ENCODE results near the gene DLGAP1. TPM values are rescaled to one million over a fixed set of nuclear protein-coding genes. Genes with fewer than 3 reads are reported as not detected.
A peak's percentile ranks its signal among the peaks of the same experiment; 100 is the strongest.

Gene DLGAP1
- total RNA-seq, 1 donor from 2014 or later: 2.0 TPM

DNA sequence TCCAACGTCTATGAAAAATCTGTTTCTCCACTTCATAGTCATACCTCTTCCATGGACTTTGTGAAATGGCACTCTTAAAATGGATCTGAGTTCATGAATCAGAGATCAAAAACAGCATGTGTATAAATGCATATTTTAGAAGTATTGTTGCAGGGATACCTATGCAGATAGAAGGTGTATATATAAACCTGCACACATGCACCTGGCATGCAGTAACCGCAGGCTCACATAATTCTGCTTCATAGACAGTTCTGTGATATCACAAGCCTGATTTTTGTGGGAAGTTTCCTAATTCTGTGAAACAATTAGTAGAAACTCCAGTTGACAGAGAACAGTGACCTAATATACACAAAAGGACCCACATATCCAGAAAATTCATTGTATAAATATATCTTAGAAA, 583.4 kb downstream of the DLGAP1 start:
- Histone ChIP-seq H3K36me3 (no peaks in the 10 kb centered on the region), H3K9me3 (no peaks in the 10 kb centered on the region), H3K27ac (no peak overlapping the region), H3K4me1 (peaks cover 0 to 6% of the 10 kb centered on the region in 2 donors), H3K4me3 (no peak overlapping the region), H3K27me3 (no peaks in the 10 kb centered on the region)
- DNase-seq (ENCODE audit: low spot score in 2 of 2): no peak
- intact Hi-C loops (cut with DNase I): loop anchor here (5.0 to 10.0 kb wide), 4 partner anchors 36 to 587 kb away; no protein-coding TSS in a partner anchor
- TF ChIP-seq, protein P1, sequence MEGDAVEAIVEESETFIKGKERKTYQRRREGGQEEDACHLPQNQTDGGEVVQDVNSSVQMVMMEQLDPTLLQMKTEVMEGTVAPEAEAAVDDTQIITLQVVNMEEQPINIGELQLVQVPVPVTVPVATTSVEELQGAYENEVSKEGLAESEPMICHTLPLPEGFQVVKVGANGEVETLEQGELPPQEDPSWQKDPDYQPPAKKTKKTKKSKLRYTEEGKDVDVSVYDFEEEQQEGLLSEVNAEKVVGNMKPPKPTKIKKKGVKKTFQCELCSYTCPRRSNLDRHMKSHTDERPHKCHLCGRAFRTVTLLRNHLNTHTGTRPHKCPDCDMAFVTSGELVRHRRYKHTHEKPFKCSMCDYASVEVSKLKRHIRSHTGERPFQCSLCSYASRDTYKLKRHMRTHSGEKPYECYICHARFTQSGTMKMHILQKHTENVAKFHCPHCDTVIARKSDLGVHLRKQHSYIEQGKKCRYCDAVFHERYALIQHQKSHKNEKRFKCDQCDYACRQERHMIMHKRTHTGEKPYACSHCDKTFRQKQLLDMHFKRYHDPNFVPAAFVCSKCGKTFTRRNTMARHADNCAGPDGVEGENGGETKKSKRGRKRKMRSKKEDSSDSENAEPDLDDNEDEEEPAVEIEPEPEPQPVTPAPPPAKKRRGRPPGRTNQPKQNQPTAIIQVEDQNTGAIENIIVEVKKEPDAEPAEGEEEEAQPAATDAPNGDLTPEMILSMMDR (IDR thresholded peaks at IDR 0.05): no peak

- Histone ChIP-seq H3K4me1 (peaks cover 0 to 6% of the 10 kb centered on the region in 2 donors), H3K27ac (no peak overlapping the region), H3K36me3 (no peaks in the 10 kb centered on the region), H3K4me3 (no peak overlapping the region), H3K9me3 (no peaks in the 10 kb centered on the region), H3K27me3 (no peaks in the 10 kb centered on the region)
- intact Hi-C loops (cut with DNase I): loop anchor here (1.0 to 10.0 kb wide), 5 partner anchors 36 to 586 kb away; no protein-coding TSS in a partner anchor
- DNase-seq (ENCODE audit: low spot score in 2 of 2): no peak
- TF ChIP-seq, protein P1 (IDR thresholded peaks at IDR 0.05): no peak
Measured at GRCh38 chr18:3870914-3871313, 584.2 kb downstream of the DLGAP1 start.

DNA sequence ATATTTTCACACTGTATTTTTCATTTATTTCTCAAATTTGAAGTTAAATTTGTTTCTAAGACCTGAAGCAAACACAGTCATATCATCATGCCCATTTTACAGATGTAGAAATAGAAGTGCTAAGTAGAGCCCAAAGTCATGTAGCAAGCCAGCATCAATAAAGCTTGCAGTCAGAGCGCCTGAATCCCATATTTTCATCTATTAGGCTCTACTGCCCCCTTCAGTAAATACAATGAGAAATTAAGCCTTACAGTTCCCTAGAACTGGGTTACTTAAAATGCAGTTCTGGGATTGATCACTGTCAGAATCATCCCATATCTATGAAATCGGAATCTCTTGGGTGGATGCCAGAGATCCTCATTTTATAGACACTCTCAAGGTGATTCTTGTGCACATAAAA, 585.3 kb downstream of the DLGAP1 start:
- H3K27me3 ChIP-seq: no peaks in the 10 kb centered on the region
- H3K4me3 ChIP-seq: no peak overlapping the region
- intact Hi-C loops (cut with DNase I): loop anchor here (1.0 to 10.0 kb wide), 6 partner anchors 37 to 585 kb away; no protein-coding TSS in a partner anchor
- H3K27ac ChIP-seq: no peak overlapping the region
- TF ChIP-seq, protein P1 (IDR thresholded peaks at IDR 0.05): peak in 2 of 3 experiments; percentile 35 to 43
- no peak for DNase-seq (ENCODE audit: low spot score in 2 of 2)
- peaks cover 0 to 6% of the 10 kb centered on the region in 2 donors for H3K4me1 ChIP-seq
- H3K9me3 ChIP-seq: no peaks in the 10 kb centered on the region
- no peaks in the 10 kb centered on the region for H3K36me3 ChIP-seq

- intact Hi-C loops (cut with DNase I): loop anchor here (2.0 kb wide), 1 partner anchor 97 kb away; no protein-coding TSS in a partner anchor
- no peak for DNase-seq (ENCODE audit: low spot score in 2 of 2)
- H3K4me3 ChIP-seq: peak overlapping the region in 1 of 2 donors; percentile 8
- H3K4me1 ChIP-seq: peaks cover 0 to 6% of the 10 kb centered on the region in 2 donors
- H3K27ac ChIP-seq: peak overlapping the region; percentile 60 to 66
- H3K36me3 ChIP-seq: no peaks in the 10 kb centered on the region
- no peaks in the 10 kb centered on the region for H3K27me3 ChIP-seq
- no peaks in the 10 kb centered on the region for H3K9me3 ChIP-seq
- TF ChIP-seq, protein P1 (IDR thresholded peaks at IDR 0.05): no peak
Measured at GRCh38 chr18:3867864-3868311, 587.2 kb downstream of the DLGAP1 start.

GRCh38 chr18:3867236-3867635, 587.9 kb downstream of the DLGAP1 start:
- no peak for DNase-seq (ENCODE audit: low spot score in 2 of 2)
- Histone ChIP-seq H3K36me3 (no peaks in the 10 kb centered on the region), H3K27ac (peak overlapping the region; percentile 60 to 66), H3K27me3 (no peaks in the 10 kb centered on the region), H3K4me1 (peaks cover 0 to 6% of the 10 kb centered on the region in 2 donors), H3K4me3 (no peak overlapping the region), H3K9me3 (no peaks in the 10 kb centered on the region)
- TF ChIP-seq, protein P1 (IDR thresholded peaks at IDR 0.05): no peak
- intact Hi-C loops (cut with DNase I): no loop called here

Measured in ascending aorta (tissue), 2 donors.